Activated CD8-positive, alpha-beta T cell treated with anti-CD3 and anti-CD28 coated beads for 36 hours (primary cell): ENCODE data around the gene SKOR2. TPM values are rescaled to one million over a fixed set of nuclear protein-coding genes. Genes with fewer than 3 reads are reported as not detected.
A peak's percentile ranks its signal among the peaks of the same experiment; 100 is the strongest.

Experiments used
- ATAC-seq: fragments of 200-7000 bp; cut with Tn5 transposase; one replicate; pipeline ENCODE4 v1.10.0; 2021; ENCODE audit warnings: mild to moderate bottlenecking, moderate library complexity
- CTCF ChIA-PET: fragments of 350-600 bp; sonication (Branson Sonifier 250); formaldehyde crosslinking; loops from one replicate; lab custom pipeline; 2021; ENCODE audit warnings: antibody characterized with exemption; lab: Charles Lee
- POLR2A ChIA-PET: fragments of 350-600 bp; sonication (Branson Sonifier 250); formaldehyde crosslinking; loops from one replicate; lab custom pipeline; 2021; ENCODE audit warnings: antibody characterized with exemption; lab: Charles Lee
- DNase-seq: peaks from one replicate; pipeline ENCODE4 v3.0.0-alpha.2; 2020
- H3K27ac Mint-ChIP-seq: one replicate; pipeline ENCODE4 v1.8.0; 2021; ENCODE audit warnings: mild to moderate bottlenecking, mixed read lengths
- H3K27me3 Mint-ChIP-seq: one replicate; pipeline ENCODE4 v1.8.0; 2021; ENCODE audit warnings: mixed read lengths
- H3K36me3 Mint-ChIP-seq: one replicate; pipeline ENCODE4 v1.8.0; 2021; ENCODE audit warnings: low read depth, mixed read lengths
- H3K4me1 Mint-ChIP-seq: one replicate; pipeline ENCODE4 v1.8.0; 2021; ENCODE audit warnings: low read depth, mixed read lengths
- H3K4me3 Mint-ChIP-seq: one replicate; pipeline ENCODE4 v1.8.0; 2021; ENCODE audit warnings: mild to moderate bottlenecking, moderate library complexity, mixed read lengths
- H3K9me3 Mint-ChIP-seq: one replicate; pipeline ENCODE4 v1.8.0; 2021; ENCODE audit warnings: mixed read lengths
- intact Hi-C: fragments of 100-400 bp; cut with micrococcal nuclease; formaldehyde crosslinking; loops from one replicate; pipeline ENCODE4 v1.10.0; 2022
- total RNA-seq, 2 experiments: library from RNA; stranded (reverse); gene quantifications; one replicate each; pipeline ENCODE4 v1.2.3, GENCODE V29; 2021
- TF ChIP-seq, protein P1 (sequence below): fragments of 200-600 bp; IDR thresholded peaks from one replicate; pipeline ENCODE4 v1.8.0; 2022; ENCODE audit warnings: antibody characterized with exemption, mild to moderate bottlenecking

Gene SKOR2
- total RNA-seq, 2 experiments from 2014 or later = not detected

DNA sequence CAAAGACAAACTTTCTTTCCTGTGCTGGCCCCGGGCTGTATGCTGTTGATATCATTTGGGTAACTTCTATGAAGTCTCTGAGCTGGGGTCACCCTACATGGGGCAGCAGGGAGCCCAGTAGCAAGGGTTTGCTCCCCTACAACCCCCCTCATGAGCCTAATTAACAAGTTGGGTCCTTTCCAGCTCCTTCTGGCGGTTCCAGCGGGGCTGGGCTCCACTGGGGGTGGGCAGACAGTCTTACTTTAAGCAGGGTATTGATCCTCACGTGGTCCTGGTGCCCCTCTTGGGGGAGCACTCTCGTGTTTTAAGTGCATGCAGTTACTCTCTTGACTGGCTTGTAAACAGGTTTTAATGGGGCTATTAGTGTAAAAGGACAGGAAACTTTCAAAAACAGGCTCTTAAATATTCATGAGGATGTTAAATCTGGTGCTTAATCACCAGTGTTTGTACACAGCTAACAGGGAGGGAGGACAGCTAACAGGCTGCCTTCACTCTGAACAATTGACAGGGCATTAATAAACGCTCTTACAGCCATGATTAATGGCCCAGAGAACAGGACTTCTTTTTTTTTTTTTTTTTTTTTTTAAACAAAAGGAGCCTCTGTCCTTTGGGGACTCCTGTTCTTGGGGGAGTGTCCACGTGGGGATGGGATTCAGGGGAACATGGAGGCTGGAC, 36.6 kb upstream of the SKOR2 start:
- ATAC-seq = no peak
- CTCF ChIA-PET = interaction anchor here (0.6 kb wide), 1 partner anchor 496 kb away, joined by 3 read pairs; no protein-coding TSS in a partner anchor
- H3K36me3 Mint-ChIP-seq = no peaks in the 10 kb centered on the region
- no peak overlapping the region for H3K27ac Mint-ChIP-seq
- TF ChIP-seq, protein P1, sequence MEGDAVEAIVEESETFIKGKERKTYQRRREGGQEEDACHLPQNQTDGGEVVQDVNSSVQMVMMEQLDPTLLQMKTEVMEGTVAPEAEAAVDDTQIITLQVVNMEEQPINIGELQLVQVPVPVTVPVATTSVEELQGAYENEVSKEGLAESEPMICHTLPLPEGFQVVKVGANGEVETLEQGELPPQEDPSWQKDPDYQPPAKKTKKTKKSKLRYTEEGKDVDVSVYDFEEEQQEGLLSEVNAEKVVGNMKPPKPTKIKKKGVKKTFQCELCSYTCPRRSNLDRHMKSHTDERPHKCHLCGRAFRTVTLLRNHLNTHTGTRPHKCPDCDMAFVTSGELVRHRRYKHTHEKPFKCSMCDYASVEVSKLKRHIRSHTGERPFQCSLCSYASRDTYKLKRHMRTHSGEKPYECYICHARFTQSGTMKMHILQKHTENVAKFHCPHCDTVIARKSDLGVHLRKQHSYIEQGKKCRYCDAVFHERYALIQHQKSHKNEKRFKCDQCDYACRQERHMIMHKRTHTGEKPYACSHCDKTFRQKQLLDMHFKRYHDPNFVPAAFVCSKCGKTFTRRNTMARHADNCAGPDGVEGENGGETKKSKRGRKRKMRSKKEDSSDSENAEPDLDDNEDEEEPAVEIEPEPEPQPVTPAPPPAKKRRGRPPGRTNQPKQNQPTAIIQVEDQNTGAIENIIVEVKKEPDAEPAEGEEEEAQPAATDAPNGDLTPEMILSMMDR = no peak
- H3K4me3 Mint-ChIP-seq = no peak overlapping the region
- no peak for DNase-seq
- POLR2A ChIA-PET = no interaction called here
- intact Hi-C loops = no loop called here
- H3K27me3 Mint-ChIP-seq = peaks cover 23% of the 10 kb centered on the region
- peaks cover 4% of the 10 kb centered on the region for H3K4me1 Mint-ChIP-seq
- no peaks in the 10 kb centered on the region for H3K9me3 Mint-ChIP-seq

DNA sequence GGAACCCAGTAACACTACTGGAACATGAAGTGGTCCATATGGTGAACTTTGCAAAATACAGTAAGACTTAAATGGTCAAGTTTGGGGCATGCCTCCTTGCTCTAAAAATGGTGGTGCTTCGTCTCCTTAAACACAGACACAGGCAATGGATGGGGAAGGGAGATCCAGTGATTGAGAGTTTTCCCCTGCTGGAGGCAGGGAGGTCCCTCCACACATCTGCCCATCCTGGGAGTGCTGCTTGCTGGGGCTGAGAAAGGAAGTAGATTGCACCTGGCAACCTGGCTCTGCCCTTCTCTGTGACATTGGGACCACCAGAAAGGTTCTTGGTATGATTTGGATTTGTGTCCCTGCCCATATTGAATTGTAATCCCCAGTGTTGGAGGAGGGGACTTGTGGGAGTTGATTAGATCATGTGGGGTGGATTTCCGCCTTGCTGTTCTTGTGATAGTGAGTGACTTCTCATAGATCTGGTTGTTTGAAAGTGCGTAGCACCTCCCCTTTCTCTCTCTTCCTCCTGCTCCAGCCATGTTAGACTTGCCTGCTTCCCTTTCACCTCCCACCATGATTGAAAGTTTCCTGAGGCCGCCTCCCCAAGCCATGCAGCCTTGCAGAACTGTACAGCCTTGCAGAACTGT, 35.4 kb upstream of the SKOR2 start:
- TF ChIP-seq, protein P1 = no peak
- Mint-ChIP-seq H3K4me1 (peaks cover 4% of the 10 kb centered on the region), H3K36me3 (no peaks in the 10 kb centered on the region), H3K4me3 (no peak overlapping the region), H3K9me3 (no peaks in the 10 kb centered on the region), H3K27me3 (peaks cover 20% of the 10 kb centered on the region), H3K27ac (no peak overlapping the region)
- DNase-seq (no peak), ATAC-seq (no peak)
- POLR2A ChIA-PET = no interaction called here
- CTCF ChIA-PET = no interaction called here
- intact Hi-C loops = no loop called here

DNA sequence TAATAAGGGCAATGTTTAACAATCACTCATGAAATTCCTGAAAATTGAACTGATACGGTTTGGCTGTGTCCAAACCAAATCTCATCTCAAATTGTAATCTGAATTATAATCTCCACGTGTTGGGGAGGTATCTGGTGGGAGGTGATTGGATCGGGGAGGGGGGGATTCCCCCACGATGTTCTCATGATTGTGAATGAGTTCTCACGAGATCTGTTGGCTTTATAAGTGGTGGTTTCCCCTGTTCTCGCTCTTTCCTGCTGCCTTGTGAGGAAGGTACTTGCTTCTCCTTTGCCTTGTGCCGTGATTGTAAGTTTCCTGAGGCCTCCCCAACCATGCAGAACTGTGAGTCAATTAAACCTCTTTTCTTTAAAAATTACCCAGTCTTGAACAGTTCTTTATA, 34.0 kb upstream of the SKOR2 start:
- ChIA-PET POLR2A (no interaction called here), CTCF (no interaction called here)
- no peaks in the 10 kb centered on the region for H3K36me3 Mint-ChIP-seq
- intact Hi-C loops = no loop called here
- TF ChIP-seq, protein P1 = no peak
- H3K27me3 Mint-ChIP-seq = peaks cover 14% of the 10 kb centered on the region
- H3K4me1 Mint-ChIP-seq = peaks cover 4% of the 10 kb centered on the region
- no peak overlapping the region for H3K27ac Mint-ChIP-seq
- DNase-seq (no peak), ATAC-seq (no peak)
- H3K9me3 Mint-ChIP-seq = no peaks in the 10 kb centered on the region
- no peak overlapping the region for H3K4me3 Mint-ChIP-seq

DNA sequence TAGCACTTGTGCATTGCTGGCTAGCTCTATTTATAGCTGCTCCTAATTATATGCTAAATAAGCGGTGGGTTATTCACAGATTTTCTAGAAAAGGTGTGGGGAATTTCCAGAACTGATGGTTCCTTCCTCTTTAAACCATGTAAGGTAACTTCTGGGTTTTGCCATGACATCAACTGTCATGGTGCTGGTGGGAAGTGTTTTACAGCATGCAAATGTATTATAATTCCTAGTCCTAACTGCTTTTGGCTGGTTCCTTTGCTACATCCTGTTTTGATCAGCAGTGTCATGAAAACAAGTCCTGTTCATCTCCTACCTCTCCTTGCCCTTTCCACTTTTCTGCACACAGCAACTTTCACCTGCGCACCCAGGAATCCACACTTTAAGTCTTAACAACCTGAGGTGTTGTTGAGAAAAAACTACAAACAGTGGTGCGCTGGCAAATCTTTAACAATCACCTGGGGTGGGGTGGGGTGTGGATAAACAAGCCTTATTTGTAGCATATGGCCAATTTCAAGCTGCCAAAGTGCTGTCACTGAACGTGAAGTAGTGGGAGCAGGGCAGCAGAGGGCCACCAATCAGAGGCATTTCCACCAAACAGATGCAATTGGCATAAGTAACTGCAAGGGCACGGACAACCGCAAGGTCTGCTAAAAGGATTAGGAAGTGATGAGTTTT, 33.4 kb upstream of the SKOR2 start:
- TF ChIP-seq, protein P1 = no peak
- H3K36me3 Mint-ChIP-seq = no peaks in the 10 kb centered on the region
- H3K27ac Mint-ChIP-seq = no peak overlapping the region
- DNase-seq (no peak), ATAC-seq (peak; percentile 51)
- ChIA-PET POLR2A (no interaction called here), CTCF (interaction anchor here (1.2 kb wide), 1 partner anchor 70 kb away, joined by 4 read pairs; no protein-coding TSS in a partner anchor)
- H3K9me3 Mint-ChIP-seq = no peaks in the 10 kb centered on the region
- H3K4me1 Mint-ChIP-seq = peaks cover 4% of the 10 kb centered on the region
- H3K27me3 Mint-ChIP-seq = peaks cover 14% of the 10 kb centered on the region
- intact Hi-C loops = no loop called here
- H3K4me3 Mint-ChIP-seq = no peak overlapping the region

DNA sequence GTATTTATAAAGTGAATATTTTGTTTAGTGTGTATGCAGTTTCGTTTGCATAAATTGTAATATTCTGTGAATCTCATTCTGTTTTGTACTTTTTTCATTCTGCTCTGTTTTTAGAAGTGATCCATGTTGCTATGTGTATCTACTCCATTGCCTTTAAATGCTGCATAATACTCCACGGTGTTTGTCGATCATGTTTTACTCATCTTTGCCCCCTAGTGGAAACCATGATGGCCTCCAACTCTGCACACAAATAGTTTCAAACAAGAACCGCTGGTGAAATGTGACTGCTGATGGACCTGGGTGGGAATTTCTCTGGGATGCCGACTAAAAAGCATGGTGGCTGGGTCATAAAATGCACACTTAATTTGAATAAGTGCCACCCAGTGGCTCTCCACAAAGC, 32.0 kb upstream of the SKOR2 start:
- H3K27me3 Mint-ChIP-seq = peaks cover 13% of the 10 kb centered on the region
- ATAC-seq (no peak), DNase-seq (no peak)
- no peaks in the 10 kb centered on the region for H3K36me3 Mint-ChIP-seq
- no peaks in the 10 kb centered on the region for H3K9me3 Mint-ChIP-seq
- TF ChIP-seq, protein P1 = peak; percentile 45
- no peak overlapping the region for H3K4me3 Mint-ChIP-seq
- peaks cover 4% of the 10 kb centered on the region for H3K4me1 Mint-ChIP-seq
- H3K27ac Mint-ChIP-seq = no peak overlapping the region
- POLR2A ChIA-PET = no interaction called here
- CTCF ChIA-PET = interaction anchor here (1.2 kb wide), 1 partner anchor 68 kb away, joined by 4 read pairs; no protein-coding TSS in a partner anchor
- intact Hi-C loops = no loop called here
